AG10803 (cell line): ENCODE data around the gene SCN3A.

Experiments used
- DNase-seq: peaks from one replicate; pipeline ENCODE4 v3.0.0; 2010; ENCODE audit warnings: low read depth
- H3K4me3 ChIP-seq: 2 replicates; pipeline ENCODE4 v1.5.1; 2011; ENCODE audit warnings: mild to moderate bottlenecking, low read length, control low read depth
- CTCF ChIP-seq: conservative IDR thresholded peaks from 2 replicates; pipeline ENCODE4 v1.5.1; 2011; ENCODE audit warnings: mild to moderate bottlenecking, low read length, control low read depth, inconsistent platforms

The SCN3A gene

GRCh38 chr2:165115258-165115657, 88.6 kb downstream of the SCN3A start:
- DNase-seq, result no peak
- no peak for TF ChIP-seq CTCF
- no peak overlapping the region for H3K4me3 ChIP-seq

- H3K4me3 ChIP-seq, result no peak overlapping the region
- TF ChIP-seq CTCF, result no peak
- DNase-seq, result no peak
Measured at GRCh38 chr2:165114346-165114939, 89.4 kb downstream of the SCN3A start.

- DNase-seq, result peak; percentile 15
- no peak overlapping the region for H3K4me3 ChIP-seq
- TF ChIP-seq CTCF, result no peak
Measured at GRCh38 chr2:165113414-165113813, 90.4 kb downstream of the SCN3A start.

- no peak overlapping the region for H3K4me3 ChIP-seq
- no peak for TF ChIP-seq CTCF
- DNase-seq, result no peak
Measured at GRCh38 chr2:165112789-165113188, 91.1 kb downstream of the SCN3A start.

- TF ChIP-seq CTCF, result no peak
- no peak overlapping the region for H3K4me3 ChIP-seq
- DNase-seq, result no peak
Measured at GRCh38 chr2:165112133-165112573, 91.7 kb downstream of the SCN3A start.

GRCh38 chr2:165110394-165110793, 93.5 kb downstream of the SCN3A start:
- no peak for TF ChIP-seq CTCF
- no peak for DNase-seq
- no peak overlapping the region for H3K4me3 ChIP-seq

GRCh38 chr2:165109915-165110314, 93.9 kb downstream of the SCN3A start:
- H3K4me3 ChIP-seq, result no peak overlapping the region
- no peak for TF ChIP-seq CTCF
- no peak for DNase-seq
